H1 (cell line): ENCODE measurements around the gene GP1BB. TPM values are rescaled to one million over a fixed set of nuclear protein-coding genes. Genes with fewer than 3 reads are reported as not detected.

Experiments used
- CTCF ChIA-PET: fragments of 300-600 bp; sonication (Branson Sonifier 250); formaldehyde crosslinking; loops from one replicate; lab custom pipeline; 2021; ENCODE audit not compliant: partially characterized antibody; lab: Charles Lee
- POLR2A ChIA-PET: fragments of 300-600 bp; sonication (Branson Sonifier 250); formaldehyde crosslinking; loops from one replicate; lab custom pipeline; 2021; ENCODE audit warnings: inconsistent platforms; ENCODE audit not compliant: partially characterized antibody; lab: Charles Lee
- DNase-seq, 2 experiments: peaks; one replicate each; pipeline versions ENCODE4 v3.0.0 to v3.0.0-alpha.2; 2010 to 2022; ENCODE audit warnings: low spot score in 2 of 2, low read depth in 1 of 2, mixed read lengths in 1 of 2
- FAIRE-seq: peaks from 2 replicates; lab custom pipeline; 2011; peaks lifted over from hg19 to GRCh38; lab: Jason Lieb, UNC
- H2AFZ ChIP-seq: 2 replicates; pipeline ENCODE4 v1.8.1; 2012; ENCODE audit warnings: low read length, inconsistent platforms
- H2AK5ac ChIP-seq: 2 replicates; pipeline ENCODE4 v1.6.1; 2013; ENCODE audit warnings: low read depth, low read length
- H2BK120ac ChIP-seq: replicated peaks from 2 replicates; pipeline ENCODE3; 2013; ENCODE audit warnings: low read depth, low read length, inconsistent platforms
- H2BK12ac ChIP-seq: 2 replicates; pipeline ENCODE4 v1.6.1; 2013; ENCODE audit warnings: low read depth, low read length
- H2BK15ac ChIP-seq: 2 replicates; pipeline ENCODE4 v1.6.1; 2013; ENCODE audit warnings: low read length
- H2BK20ac ChIP-seq: 2 replicates; pipeline ENCODE4 v1.6.1; 2013; ENCODE audit warnings: low read length
- H2BK5ac ChIP-seq: 2 replicates; pipeline ENCODE4 v1.6.1; 2013; ENCODE audit warnings: low read depth, low read length
- H3K14ac ChIP-seq: 2 replicates; pipeline ENCODE4 v1.6.1; 2013; ENCODE audit warnings: inconsistent platforms; ENCODE audit not compliant: insufficient read length
- H3K18ac ChIP-seq: 2 replicates; pipeline ENCODE4 v1.6.1; 2013; ENCODE audit warnings: low read length; ENCODE audit errors: extremely low read depth
- H3K23ac ChIP-seq: 2 replicates; pipeline ENCODE4 v1.6.1; 2013; ENCODE audit warnings: inconsistent platforms; ENCODE audit not compliant: insufficient read length
- H3K23me2 ChIP-seq: 2 replicates; pipeline ENCODE4 v1.6.1; 2013; ENCODE audit warnings: low read depth, low read length
- H3K27ac ChIP-seq: 2 replicates; pipeline ENCODE4 v1.6.1; 2011; ENCODE audit warnings: low read depth, low read length, inconsistent platforms
- H3K27me3 ChIP-seq, 4 experiments: replicated peaks in 1 of 4; 1 replicate in 1 of 4; 2 replicates in 3 of 4; pipeline versions ENCODE4 v1.6.1 to v1.8.1; 2011 to 2013; ENCODE audit warnings: low read length in 3 of 4, mild to moderate bottlenecking in 3 of 4, inconsistent platforms in 2 of 4, mixed read lengths in 2 of 4, moderate library complexity in 1 of 4; ENCODE audit not compliant: control insufficient read depth in 3 of 4, insufficient read depth in 3 of 4; ENCODE audit errors: extremely low read depth in 1 of 4
- H3K36me3 ChIP-seq, 4 experiments: 2 replicates each; pipeline versions ENCODE4 v1.6.1 to v1.8.1; 2011 to 2013; ENCODE audit warnings: mild to moderate bottlenecking in 4 of 4, low read length in 3 of 4, moderate library complexity in 2 of 4, control low read depth in 1 of 4, inconsistent platforms in 1 of 4; ENCODE audit not compliant: insufficient read depth in 4 of 4, control insufficient read depth in 2 of 4
- H3K4ac ChIP-seq: replicated peaks from 2 replicates; pipeline ENCODE3; 2013; ENCODE audit warnings: low read length, low read depth, mixed read lengths, inconsistent platforms; ENCODE audit not compliant: insufficient read length
- H3K4me1 ChIP-seq, 4 experiments: replicated peaks in 1 of 4; 1 replicate in 1 of 4; 2 replicates in 3 of 4; pipeline versions ENCODE4 v1.6.1 to v1.8.1; 2011 to 2013; ENCODE audit warnings: low read length in 3 of 4, inconsistent platforms in 2 of 4, mixed read lengths in 1 of 4; ENCODE audit not compliant: insufficient read depth in 4 of 4, control insufficient read depth in 3 of 4
- H3K4me2 ChIP-seq, 2 experiments: 2 replicates each; pipeline versions ENCODE4 v1.6.1 to v1.8.1; 2011 to 2013; ENCODE audit warnings: low read depth in 2 of 2, low read length in 2 of 2, control low read depth in 1 of 2, inconsistent platforms in 1 of 2, mild to moderate bottlenecking in 1 of 2; ENCODE audit not compliant: insufficient read depth in 1 of 2
- H3K4me3 ChIP-seq, 4 experiments: fragments of 200-600, 300-600 bp in 1 of 4; sonication (generic), shearing (Covaris generic), sonication (Bioruptor Twin) in 1 of 4; 2 replicates each; pipeline versions ENCODE4 v1.5.1 to v1.8.1; 2011 to 2016; ENCODE audit warnings: low read length in 4 of 4, low read depth in 3 of 4, control low read depth in 2 of 4, inconsistent platforms in 2 of 4, mild to moderate bottlenecking in 2 of 4, mixed read lengths in 1 of 4, moderate library complexity in 1 of 4; ENCODE audit not compliant: insufficient read depth in 2 of 4; ENCODE audit errors: extremely low read depth in 1 of 4
- H3K56ac ChIP-seq: replicated peaks from 2 replicates; pipeline ENCODE3; 2013; ENCODE audit warnings: low read depth, mild to moderate bottlenecking, mixed read lengths, low read length, inconsistent platforms; ENCODE audit not compliant: insufficient read length
- H3K79me1 ChIP-seq: 2 replicates; pipeline ENCODE4 v1.6.1; 2013; ENCODE audit warnings: low read depth, low read length, control low read depth
- H3K79me2 ChIP-seq, 2 experiments: 2 replicates each; pipeline versions ENCODE4 v1.6.1 to v1.8.1; 2012 to 2013; ENCODE audit warnings: low read length in 2 of 2, mild to moderate bottlenecking in 2 of 2, inconsistent platforms in 1 of 2; ENCODE audit not compliant: insufficient read depth in 2 of 2, control insufficient read depth in 1 of 2
- H3K9ac ChIP-seq, 4 experiments: replicated peaks in 1 of 4; 1 replicate in 1 of 4; 2 replicates in 3 of 4; pipeline versions ENCODE4 v1.6.1 to v1.8.1; 2011 to 2013; ENCODE audit warnings: low read depth in 3 of 4, low read length in 3 of 4, control low read depth in 2 of 4, mild to moderate bottlenecking in 2 of 4, moderate library complexity in 2 of 4, inconsistent platforms in 1 of 4; ENCODE audit errors: extremely low read depth in 1 of 4
- H3K9me3 ChIP-seq, 2 experiments: 2 replicates each; pipeline versions ENCODE4 v1.6.1 to v1.8.1; 2012 to 2013; ENCODE audit warnings: mild to moderate bottlenecking in 2 of 2, moderate library complexity in 2 of 2, control low read depth in 1 of 2, inconsistent platforms in 1 of 2, low read depth in 1 of 2, low read length in 1 of 2, mixed read lengths in 1 of 2; ENCODE audit not compliant: insufficient read depth in 2 of 2
- H4K20me1 ChIP-seq, 2 experiments: replicated peaks in 1 of 2; 2 replicates each; pipeline versions ENCODE3 to v1.8.1; 2011 to 2013; ENCODE audit warnings: inconsistent platforms in 2 of 2, low read length in 2 of 2, mild to moderate bottlenecking in 1 of 2; ENCODE audit not compliant: insufficient read depth in 2 of 2, control insufficient read depth in 1 of 2
- H4K5ac ChIP-seq: 2 replicates; pipeline ENCODE4 v1.6.1; 2013; ENCODE audit warnings: low read length, low read depth, mixed read lengths, inconsistent platforms; ENCODE audit not compliant: insufficient read length
- H4K8ac ChIP-seq: 2 replicates; pipeline ENCODE4 v1.8.0; 2013; ENCODE audit warnings: mild to moderate bottlenecking, moderate library complexity, low read length, inconsistent platforms; ENCODE audit not compliant: insufficient read depth; ENCODE audit errors: extremely low read depth
- H4K91ac ChIP-seq: replicated peaks from 2 replicates; pipeline ENCODE3; 2013; ENCODE audit warnings: low read length, mixed read lengths, inconsistent platforms; ENCODE audit not compliant: insufficient read length
- BCL11A ChIP-seq, 2 experiments: IDR thresholded peaks; one replicate each; pipeline ENCODE4 v1.6.1; 2011; ENCODE audit warnings: low read depth in 2 of 2, low read length in 2 of 2, mild to moderate bottlenecking in 2 of 2
- CREB1 ChIP-seq: IDR thresholded peaks from 2 replicates; pipeline ENCODE4 v1.6.1; 2012; ENCODE audit warnings: inconsistent platforms
- CTCF ChIP-seq, 3 experiments: IDR thresholded peaks; 1 replicate in 2 of 3; 2 replicates in 1 of 3; pipeline versions ENCODE4 v1.5.1 to v1.6.1; 2011; ENCODE audit warnings: low read length in 3 of 3, mild to moderate bottlenecking in 3 of 3, inconsistent platforms in 2 of 3, low read depth in 1 of 3, moderate library complexity in 1 of 3; ENCODE audit not compliant: insufficient read depth in 1 of 3; ENCODE audit errors: control extremely low read depth in 1 of 3
- EP300 ChIP-seq, 2 experiments: IDR thresholded peaks; 1 replicate in 1 of 2; 2 replicates in 1 of 2; pipeline ENCODE4 v1.6.1; 2011 to 2012; ENCODE audit warnings: low read depth in 2 of 2, low read length in 2 of 2, mild to moderate bottlenecking in 2 of 2, borderline replicate concordance in 1 of 2, inconsistent platforms in 1 of 2, moderate library complexity in 1 of 2
- JUN ChIP-seq: IDR thresholded peaks from 2 replicates; pipeline ENCODE4 v1.6.1; 2011; ENCODE audit warnings: low read depth, mild to moderate bottlenecking, improper control_type of control experiment, low read length
- NANOG ChIP-seq: IDR thresholded peaks from 2 replicates; pipeline ENCODE4 v1.6.1; 2011; ENCODE audit warnings: low read length, low read depth, mild to moderate bottlenecking, inconsistent platforms; ENCODE audit not compliant: insufficient read depth, poor library complexity, severe bottlenecking
- POLR2AphosphoS5 ChIP-seq: IDR thresholded peaks from 2 replicates; pipeline ENCODE4 v1.6.1; 2011; ENCODE audit warnings: low read depth, low read length
- SP4 ChIP-seq: IDR thresholded peaks from 2 replicates; pipeline ENCODE4 v1.6.1; 2012; ENCODE audit warnings: low read length, inconsistent platforms
- SUZ12 ChIP-seq: fragments of 200-600 bp; sonication (generic); IDR thresholded peaks from 2 replicates; pipeline ENCODE4 v1.6.1; 2012; ENCODE audit warnings: mild to moderate bottlenecking, inconsistent platforms, low read length, moderate library complexity, mixed read lengths
- TAF1 ChIP-seq: IDR thresholded peaks from 2 replicates; pipeline ENCODE4 v1.6.1; 2011; ENCODE audit warnings: mild to moderate bottlenecking, low read depth, low read length
- WGBS, 2 experiments: shearing (Covaris generic) in 1 of 2; methylation state at CpG; one replicate each; pipeline versions ENCODE4 v1.1.6 to v1.1.7; 2013 to 2015; ENCODE audit warnings: low lambda C conversion rate in 2 of 2, mixed read lengths in 2 of 2, inconsistent platforms in 1 of 2, low coverage in 1 of 2, missing lambda C conversion rate in 1 of 2; ENCODE audit not compliant: insufficient replicate concordance in 2 of 2, insufficient coverage in 1 of 2, insufficient read length in 1 of 2; ENCODE audit errors: extremely low coverage in 1 of 2, missing lambda C conversion rate in 1 of 2; 5-methylcytosine and 5-hydroxymethylcytosine counted together
- polyA plus RNA-seq, 7 experiments: library from polyadenylated mRNA; depleted of rRNA in 3 of 7; stranded (reverse) in 5 of 7; unstranded in 2 of 7; fragments of >200 nt in 5 of 7; fragments of 200-250 nt in 2 of 7; gene quantifications; 1 replicate in 5 of 7; 2 replicates in 1 of 7; 4 replicates in 1 of 7; pipeline versions ENCODE4 v1.2.1 to v1.2.3, GENCODE V29; 2011 to 2013; ENCODE audit warnings: missing spikeins in 2 of 7, mixed read lengths in 2 of 7
- total RNA-seq: library from RNA; stranded (reverse); fragmentation: NEBNext Ultra II Directional; extraction: Animal tissue kit (Norgen Biotek cat#: 25700); gene quantifications from 2 replicates; pipeline ENCODE4 v1.2.1, GENCODE V29; 2021
- TF ChIP-seq, protein P1 (sequence below): IDR thresholded peaks from 2 replicates; pipeline ENCODE4 v1.6.1; 2012; ENCODE audit warnings: inconsistent platforms

The GP1BB gene
- total and polyA plus RNA-seq, 2 of the 8 experiments (the other 6 are each of a cell fraction or from before 2014, with no cell fraction given): 0.36 TPM; not detected in 1

- no peak overlapping the region for H3K27ac ChIP-seq
- no peak for TF ChIP-seq NANOG
- TF ChIP-seq CTCF (IDR thresholded peaks at IDR 0.05; ENCODE audit: control extremely low read depth in 1 of 3, insufficient read depth in 1 of 3, low read depth in 1 of 3, low read length in 3 of 3): no peak
- TF ChIP-seq SP4: no peak
- TF ChIP-seq POLR2AphosphoS5: no peak
- TF ChIP-seq, protein P1, sequence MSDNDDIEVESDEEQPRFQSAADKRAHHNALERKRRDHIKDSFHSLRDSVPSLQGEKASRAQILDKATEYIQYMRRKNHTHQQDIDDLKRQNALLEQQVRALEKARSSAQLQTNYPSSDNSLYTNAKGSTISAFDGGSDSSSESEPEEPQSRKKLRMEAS: no peak
- no peak for TF ChIP-seq SUZ12
- no peak for TF ChIP-seq JUN
- no peak for TF ChIP-seq BCL11A (IDR thresholded peaks at IDR 0.05; ENCODE audit: low read depth in 2 of 2, low read length in 2 of 2)
- no peak for TF ChIP-seq TAF1
- no peak for TF ChIP-seq CREB1
- no peak for TF ChIP-seq EP300 (IDR thresholded peaks at IDR 0.05; ENCODE audit: borderline replicate concordance in 1 of 2, low read depth in 2 of 2, low read length in 2 of 2)
Observed at GRCh38 chr22:19710769-19711106, 12.6 kb upstream of the GP1BB start.

More at GRCh38 chr22:19710769-19711106, 12.6 kb upstream of the GP1BB start:
- no peak overlapping the region for H2AFZ ChIP-seq
- H3K79me2 ChIP-seq: no peaks in the 10 kb centered on the region
- no peak overlapping the region for H3K23ac ChIP-seq
- H3K9ac ChIP-seq: no peak overlapping the region
- no peak overlapping the region for H2BK5ac ChIP-seq
- peak overlapping the region; percentile 52; the same call in 1 of the 2 replicates for H2BK12ac ChIP-seq
- CTCF ChIA-PET: interaction anchor here (1.0 to 5.3 kb wide), 6 partner anchors 13 to 199 kb away, joined by 3 to 50 read pairs (median 6); partner anchors contain the start of gene GP1BB
- H3K4me3 ChIP-seq: no peak overlapping the region
- no peaks in the 10 kb centered on the region for H3K36me3 ChIP-seq
- H4K20me1 ChIP-seq: peaks cover 0 to 2% of the 10 kb centered on the region in 2 experiments
- H3K27me3 ChIP-seq: peaks cover 0 to 29% (median 27%) of the 10 kb centered on the region in 4 experiments; a peak in 6 of 7 replicates
- no peak overlapping the region for H2BK20ac ChIP-seq
- H3K18ac ChIP-seq: no peak overlapping the region
- peaks cover 6% of the 10 kb centered on the region; the same call in 1 of the 2 replicates for H3K23me2 ChIP-seq
- 94% methylated on average over 6 of the region's 6 CpGs; no CpG with 5 or more reads in 1 of the 2 experiments for WGBS, 2 experiments
- no peak overlapping the region for H3K4me2 ChIP-seq
- DNase-seq (no peak), FAIRE-seq (no peak)
- no peaks in the 10 kb centered on the region for H3K9me3 ChIP-seq
- H3K14ac ChIP-seq: no peak overlapping the region
- peak overlapping the region; percentile 83; the same call in 1 of the 2 replicates for H2BK15ac ChIP-seq
- H3K79me1 ChIP-seq: no peaks in the 10 kb centered on the region; the same call in 1 of the 2 replicates
- POLR2A ChIA-PET: no interaction called here
- H3K56ac ChIP-seq: no peak overlapping the region
- H4K91ac ChIP-seq: no peak overlapping the region
- peaks cover 0 to 13% (median 7%) of the 10 kb centered on the region in 4 experiments; a peak in 6 of 7 replicates for H3K4me1 ChIP-seq
- H3K4ac ChIP-seq: peak overlapping the region; percentile 32
- H2BK120ac ChIP-seq: no peak overlapping the region
- no peak overlapping the region for H4K5ac ChIP-seq
- 0 out of 2 replicates have a peak overlapping the region, but pooled peaks have one; percentile 72 for H2AK5ac ChIP-seq
- no peak overlapping the region for H4K8ac ChIP-seq
